Measurements from ENCODE around the gene SCRT2. TPM values are rescaled to one million over a fixed set of nuclear protein-coding genes. Genes with fewer than 3 reads are reported as not detected.

Gene SCRT2
- total and polyA plus RNA-seq, 2 of the 4 experiments (the other 2 are of a cell fraction) = not detected

GRCh38 chr20:673603-674001 is 2.0 kb downstream of the SCRT2 start:
- H3K79me1 ChIP-seq (ENCODE audit: low read depth in 1 of 2, low read length in 2 of 2) = no peaks in the 10 kb centered on the region
- no peaks in the 10 kb centered on the region for H3K36me3 ChIP-seq (ENCODE audit: control insufficient read depth, insufficient read depth, low read length)
- ChIA-PET CTCF (interaction anchor here (1.1 kb wide), 1 partner anchor 65 kb away, joined by 4 read pairs; no protein-coding TSS in a partner anchor), POLR2A (ENCODE audit: unreplicated experiment) (no interaction called here)
- H3K27ac ChIP-seq (ENCODE audit: insufficient read depth, low read length) = no peak overlapping the region
- ATAC-seq (ENCODE audit: low read depth) (no peak), DNase-seq (no peak)
- H2AFZ ChIP-seq (replicated peaks; ENCODE audit: low read length, poor library complexity) = no peak overlapping the region
- no peak overlapping the region for H3K4me3 ChIP-seq (ENCODE audit: insufficient read depth, low read depth, low read length)
- intact Hi-C loops (cut with micrococcal nuclease) (no loop called here), dilution Hi-C loops (cut with HindIII; ENCODE audit: low sequenced_read_pairs, unreplicated experiment) (no loop called here), in situ Hi-C loops (cut with MboI; ENCODE audit: low sequenced_read_pairs) (loop anchor here (10.0 kb wide), 1 partner anchor 109 kb away; no protein-coding TSS in a partner anchor)
- H4K20me1 ChIP-seq (ENCODE audit: insufficient read depth, low read length) = no peaks in the 10 kb centered on the region
- H4K5ac ChIP-seq (ENCODE audit: low read depth, low read length) = no peak overlapping the region
- H3K9ac ChIP-seq (ENCODE audit: low read depth, low read length) = no peak overlapping the region
- no peak overlapping the region for H3K4me2 ChIP-seq (ENCODE audit: low read depth, low read length)
- no peak overlapping the region for H3K18ac ChIP-seq (ENCODE audit: low read depth, low read length)
- no peak overlapping the region for H4K8ac ChIP-seq (ENCODE audit: low read depth in 2 of 2, low read length in 2 of 2)
- H2BK15ac ChIP-seq (ENCODE audit: low read depth, low read length) = no peak overlapping the region
- no peaks in the 10 kb centered on the region for H3K9me1 ChIP-seq (ENCODE audit: insufficient read depth, low read length)
- H2AK9ac ChIP-seq (replicated peaks; ENCODE audit: low read depth, low read length, poor library complexity) = no peak overlapping the region
- no peak overlapping the region for H4K91ac ChIP-seq (ENCODE audit: insufficient read depth, low read depth, low read length)
- H3K9me3 ChIP-seq (ENCODE audit: control insufficient read depth, insufficient read depth, low read length) = no peaks in the 10 kb centered on the region
- no peak overlapping the region for H2BK5ac ChIP-seq (ENCODE audit: low read depth, low read length, poor library complexity, severe bottlenecking)
- H3K4me1 ChIP-seq (ENCODE audit: control insufficient read depth, insufficient read depth, low read length) = no peaks in the 10 kb centered on the region
- H3K56ac ChIP-seq (ENCODE audit: extremely low read depth, insufficient read depth, low read length) = no peak overlapping the region
- no peak overlapping the region for H3K4ac ChIP-seq (ENCODE audit: low read depth, low read length)
- BruUV-seq (replicated peaks) = no TSS peak
- H3K14ac ChIP-seq (replicated peaks; ENCODE audit: low read depth, low read length) = no peak overlapping the region
- no peak overlapping the region for H2AK5ac ChIP-seq (ENCODE audit: low read depth, low read length)
- no peak for TF ChIP-seq FOS (IDR thresholded peaks at IDR 0.05; ENCODE audit: low read depth, low read length)
- no peak for TF ChIP-seq POLR2A (IDR thresholded peaks at IDR 0.05; ENCODE audit: low read depth, low read length)
- no peak for TF ChIP-seq NFE2L2 (IDR thresholded peaks at IDR 0.05; ENCODE audit: low read depth, low read length)
- TF ChIP-seq SMC3 (IDR thresholded peaks at IDR 0.05; ENCODE audit: low read depth, low read length) = no peak
- no peak for TF ChIP-seq MAFK (IDR thresholded peaks at IDR 0.05; ENCODE audit: low read depth, low read length)
- TF ChIP-seq RFX5 (IDR thresholded peaks at IDR 0.05; ENCODE audit: low read depth, low read length) = no peak
- no peak for TF ChIP-seq RAD21 (IDR thresholded peaks at IDR 0.05; ENCODE audit: low read length)
- TF ChIP-seq USF2 (IDR thresholded peaks at IDR 0.05; ENCODE audit: low read depth, low read length) = no peak
- no peak for TF ChIP-seq BHLHE40 (IDR thresholded peaks at IDR 0.05; ENCODE audit: low read depth, low read length)
- H2BK20ac ChIP-seq (ENCODE audit: low read depth, low read length) = no peak overlapping the region
- WGBS, 2 experiments (ENCODE audit: extremely low coverage in 2 of 2, insufficient read length in 1 of 2) = 0% methylated on average over 1 of the region's 3 CpGs; no CpG with 5 or more reads in 1 of the 2 experiments
- H3K23ac ChIP-seq (ENCODE audit: low read depth, low read length) = no peak overlapping the region
- no peak overlapping the region for H2BK120ac ChIP-seq (ENCODE audit: low read depth, low read length)
- peaks cover 67% of the 10 kb centered on the region for H3K27me3 ChIP-seq (ENCODE audit: control insufficient read depth, insufficient read depth, low read length)
